Mesothelial cell of epicardium (in vitro differentiated cells): Measurements from ENCODE around the gene PLCH2. TPM values are rescaled to one million over a fixed set of nuclear protein-coding genes. Genes with fewer than 3 reads are reported as not detected.

Experiments used
- DNase-seq, 2 experiments: peaks; one replicate each; pipeline ENCODE4 v3.0.0; 2021; ENCODE audit warnings: low spot score in 2 of 2; ENCODE audit not compliant: unreplicated experiment in 2 of 2
- H3K27ac Mint-ChIP-seq: 2 replicates; pipeline ENCODE4 v1.8.0; 2021; ENCODE audit warnings: mixed read lengths
- H3K27me3 Mint-ChIP-seq: 2 replicates; pipeline ENCODE4 v1.8.0; 2021; ENCODE audit warnings: low read depth, mixed read lengths
- H3K36me3 Mint-ChIP-seq: 2 replicates; pipeline ENCODE4 v1.8.0; 2021; ENCODE audit warnings: mixed read lengths
- H3K4me1 Mint-ChIP-seq: 2 replicates; pipeline ENCODE4 v1.8.0; 2021; ENCODE audit warnings: mixed read lengths
- H3K4me3 Mint-ChIP-seq: 2 replicates; pipeline ENCODE4 v1.8.0; 2021; ENCODE audit warnings: mild to moderate bottlenecking, moderate library complexity, mixed read lengths
- H3K9me3 Mint-ChIP-seq: 2 replicates; pipeline ENCODE4 v1.8.0; 2021; ENCODE audit warnings: mixed read lengths
- CTCF ChIP-seq: fragments of 200-600 bp; sonication (generic); IDR thresholded peaks from one replicate; pipeline ENCODE4 v1.5.0; 2021; ENCODE audit warnings: antibody characterized with exemption; ENCODE audit not compliant: unreplicated experiment
- total RNA-seq: library from RNA; stranded (reverse); gene quantifications from 3 replicates; pipeline ENCODE4 v1.2.1, GENCODE V29; 2021

Gene PLCH2
- total RNA-seq, 1 donor from 2014 or later: 1.7 TPM

- no peaks in the 10 kb centered on the region for H3K9me3 Mint-ChIP-seq
- H3K27ac Mint-ChIP-seq: no peak overlapping the region
- no peak for DNase-seq
- no peaks in the 10 kb centered on the region for H3K36me3 Mint-ChIP-seq
- peaks cover 3% of the 10 kb centered on the region for H3K4me1 Mint-ChIP-seq
- no peak for TF ChIP-seq CTCF
- no peak overlapping the region for H3K4me3 Mint-ChIP-seq
- peaks cover 18% of the 10 kb centered on the region for H3K27me3 Mint-ChIP-seq
Measured at GRCh38 chr1:2472109-2472508, 4.0 kb upstream of the PLCH2 start.

GRCh38 chr1:2472561-2473177, 3.4 kb upstream of the PLCH2 start:
- Mint-ChIP-seq H3K27me3 (peaks cover 18% of the 10 kb centered on the region), H3K4me1 (peaks cover 3% of the 10 kb centered on the region), H3K36me3 (no peaks in the 10 kb centered on the region), H3K9me3 (no peaks in the 10 kb centered on the region), H3K27ac (no peak overlapping the region), H3K4me3 (no peak overlapping the region)
- no peak for TF ChIP-seq CTCF
- DNase-seq: no peak

GRCh38 chr1:2473198-2473597, 2.9 kb upstream of the PLCH2 start:
- H3K36me3 Mint-ChIP-seq: no peaks in the 10 kb centered on the region
- H3K9me3 Mint-ChIP-seq: no peaks in the 10 kb centered on the region
- H3K27me3 Mint-ChIP-seq: peaks cover 15% of the 10 kb centered on the region

GRCh38 chr1:2474104-2474844, 1.8 kb upstream of the PLCH2 start:
- DNase-seq: no peak
- TF ChIP-seq CTCF: no peak
- no peak overlapping the region for H3K4me3 Mint-ChIP-seq
- H3K36me3 Mint-ChIP-seq: no peaks in the 10 kb centered on the region
- peaks cover 3% of the 10 kb centered on the region for H3K4me1 Mint-ChIP-seq
- peaks cover 4% of the 10 kb centered on the region for H3K27me3 Mint-ChIP-seq
- no peaks in the 10 kb centered on the region for H3K9me3 Mint-ChIP-seq
- no peak overlapping the region for H3K27ac Mint-ChIP-seq

More at GRCh38 chr1:2473198-2473597, 2.9 kb upstream of the PLCH2 start:
- DNase-seq: no peak
- H3K27ac Mint-ChIP-seq: no peak overlapping the region
- H3K4me3 Mint-ChIP-seq: no peak overlapping the region
- H3K4me1 Mint-ChIP-seq: peaks cover 3% of the 10 kb centered on the region
- no peak for TF ChIP-seq CTCF

- H3K9me3 Mint-ChIP-seq: no peaks in the 10 kb centered on the region
- no peaks in the 10 kb centered on the region for H3K36me3 Mint-ChIP-seq
- no peak overlapping the region for H3K4me3 Mint-ChIP-seq
- no peak overlapping the region for H3K27ac Mint-ChIP-seq
- peaks cover 2% of the 10 kb centered on the region for H3K27me3 Mint-ChIP-seq
- peaks cover 3% of the 10 kb centered on the region for H3K4me1 Mint-ChIP-seq
- TF ChIP-seq CTCF: no peak
- DNase-seq: no peak
Measured at GRCh38 chr1:2474933-2475371, 1.1 kb upstream of the PLCH2 start.
